GM19351 (cell line): ENCODE data around the gene TMEM132C.

ENCODE experiments used
- ATAC-seq: cut with Tn5 transposase; IDR thresholded peaks from one replicate; pipeline ENCODE4 v1.9.1; 2021; ENCODE audit warnings: mild to moderate bottlenecking, moderate library complexity; ENCODE audit not compliant: unreplicated experiment

TMEM132C gene

GRCh38 chr12:128644664-128645296 is 377.8 kb downstream of the TMEM132C start:
- ATAC-seq: peak; percentile 77

- no peak for ATAC-seq
Measured at GRCh38 chr12:128649902-128650301, 382.9 kb downstream of the TMEM132C start.

GRCh38 chr12:128652136-128652751 is 385.3 kb downstream of the TMEM132C start:
- ATAC-seq: no peak

- ATAC-seq: no peak
Measured at GRCh38 chr12:128654468-128654867, 387.5 kb downstream of the TMEM132C start.

DNA sequence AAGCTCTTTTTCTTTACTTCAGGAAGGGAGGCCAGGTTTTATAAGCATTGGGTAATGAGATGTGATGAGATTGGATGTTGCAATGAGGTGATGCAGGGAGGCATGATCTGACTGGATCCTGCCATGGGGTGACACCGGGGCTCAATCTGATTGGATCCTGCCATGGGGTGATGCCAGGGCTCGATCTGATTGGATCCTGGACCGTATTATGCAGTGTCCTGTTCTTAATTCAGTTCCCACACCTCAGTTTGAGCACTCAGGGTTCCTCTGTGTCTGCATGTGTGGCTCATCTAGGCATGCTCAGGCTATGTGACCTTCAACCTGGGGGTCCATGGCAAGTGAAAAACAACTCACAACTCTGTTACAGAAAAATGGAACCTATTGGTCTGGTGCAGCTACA is 390.4 kb downstream of the TMEM132C start:
- no peak for ATAC-seq

DNA sequence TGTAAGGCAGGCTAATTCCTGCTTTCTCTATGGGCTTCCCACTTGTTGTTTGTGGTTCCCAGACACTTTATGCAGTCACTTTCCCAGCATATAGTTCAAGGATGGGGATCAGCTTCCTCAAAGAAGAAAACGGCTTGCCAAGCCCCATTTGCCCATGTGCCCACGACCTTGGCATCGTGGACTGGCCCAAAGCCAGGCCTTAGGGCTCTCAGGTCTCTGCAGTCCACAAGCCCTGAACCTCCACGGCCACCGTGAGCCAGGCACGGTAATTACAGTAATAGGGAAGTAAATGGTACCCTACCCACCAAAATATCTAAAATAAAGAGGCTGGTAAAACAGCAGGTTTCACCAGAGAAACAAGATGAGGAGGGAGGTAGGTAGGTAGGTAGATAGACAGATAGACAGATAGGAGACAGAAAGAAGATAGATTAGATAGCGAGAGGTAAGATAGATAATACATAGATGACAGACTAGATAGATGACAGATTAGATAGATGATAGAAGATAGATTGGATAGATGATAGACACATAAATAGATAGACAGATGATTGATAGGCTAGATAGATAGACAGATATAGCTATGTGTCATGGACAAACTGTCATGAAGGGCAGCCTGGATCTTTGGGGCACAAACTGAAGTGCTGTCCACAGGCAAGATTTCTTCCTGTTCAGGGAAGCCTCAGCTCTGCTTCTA is 393.7 kb downstream of the TMEM132C start:
- no peak for ATAC-seq

DNA sequence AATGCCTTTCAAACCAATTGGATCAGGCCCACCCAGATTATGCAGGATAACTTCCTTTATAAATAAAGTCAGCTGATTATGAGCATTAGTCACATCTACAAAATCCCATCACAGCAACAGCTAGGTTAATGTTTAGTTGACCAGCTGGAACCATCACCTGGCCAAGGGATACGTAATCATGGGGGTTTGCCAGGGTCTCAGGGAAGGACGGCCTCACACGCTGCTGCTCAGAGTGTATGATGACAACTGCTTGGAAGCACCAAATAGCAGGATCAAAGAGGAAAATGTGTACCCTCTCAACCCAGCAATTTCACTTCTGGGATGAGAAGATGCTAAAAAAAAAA is 394.2 kb downstream of the TMEM132C start:
- ATAC-seq: no peak

DNA sequence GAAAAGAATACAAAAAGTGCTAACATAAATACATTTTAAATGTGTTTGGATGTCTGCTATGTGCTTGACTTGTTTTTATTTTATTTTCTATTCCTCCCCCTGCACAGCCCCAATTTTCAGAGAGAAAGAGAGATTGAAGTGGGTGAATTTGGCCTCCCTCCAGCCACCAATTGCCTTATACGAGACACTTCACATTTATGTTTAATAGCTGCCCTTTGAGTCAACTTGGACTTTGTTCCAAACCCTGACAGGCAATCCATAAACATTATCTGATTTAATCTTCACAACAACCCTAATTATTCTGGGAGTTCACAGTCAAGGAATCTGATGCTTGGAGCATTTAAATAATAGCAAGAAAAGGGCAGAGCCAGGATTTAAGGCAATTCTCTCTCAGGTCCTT is 395.1 kb downstream of the TMEM132C start:
- ATAC-seq: no peak

DNA sequence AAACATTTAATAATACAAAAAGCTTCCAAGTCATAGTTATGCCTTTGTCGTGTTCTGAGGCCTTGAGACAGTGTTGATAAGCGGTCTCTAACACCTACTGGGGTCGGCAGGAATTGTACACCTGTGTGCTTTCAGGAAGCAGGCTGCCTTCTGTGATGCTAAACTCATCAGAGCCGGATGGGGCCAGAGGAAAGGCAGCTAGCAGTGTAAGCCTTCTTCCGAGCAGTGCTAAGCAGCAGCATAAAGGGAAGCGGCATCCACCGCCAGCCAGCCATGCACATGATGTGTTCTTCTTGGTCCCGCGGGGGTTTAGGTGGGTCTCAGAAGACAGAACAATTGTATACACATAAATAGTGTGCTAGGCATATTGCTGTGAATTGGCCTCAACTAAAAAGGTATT is 397.5 kb downstream of the TMEM132C start:
- no peak for ATAC-seq

- no peak for ATAC-seq
Measured at GRCh38 chr12:128667193-128667592, 400.2 kb downstream of the TMEM132C start.

GRCh38 chr12:128671528-128672042 is 404.6 kb downstream of the TMEM132C start:
- ATAC-seq: no peak

GRCh38 chr12:128672428-128672827 is 405.5 kb downstream of the TMEM132C start:
- ATAC-seq: no peak

- ATAC-seq: no peak
Measured at GRCh38 chr12:128672893-128673292, 405.9 kb downstream of the TMEM132C start.

- no peak for ATAC-seq
Measured at GRCh38 chr12:128675576-128675975, 408.6 kb downstream of the TMEM132C start.

GRCh38 chr12:128680555-128680954 is 413.6 kb downstream of the TMEM132C start:
- no peak for ATAC-seq

DNA sequence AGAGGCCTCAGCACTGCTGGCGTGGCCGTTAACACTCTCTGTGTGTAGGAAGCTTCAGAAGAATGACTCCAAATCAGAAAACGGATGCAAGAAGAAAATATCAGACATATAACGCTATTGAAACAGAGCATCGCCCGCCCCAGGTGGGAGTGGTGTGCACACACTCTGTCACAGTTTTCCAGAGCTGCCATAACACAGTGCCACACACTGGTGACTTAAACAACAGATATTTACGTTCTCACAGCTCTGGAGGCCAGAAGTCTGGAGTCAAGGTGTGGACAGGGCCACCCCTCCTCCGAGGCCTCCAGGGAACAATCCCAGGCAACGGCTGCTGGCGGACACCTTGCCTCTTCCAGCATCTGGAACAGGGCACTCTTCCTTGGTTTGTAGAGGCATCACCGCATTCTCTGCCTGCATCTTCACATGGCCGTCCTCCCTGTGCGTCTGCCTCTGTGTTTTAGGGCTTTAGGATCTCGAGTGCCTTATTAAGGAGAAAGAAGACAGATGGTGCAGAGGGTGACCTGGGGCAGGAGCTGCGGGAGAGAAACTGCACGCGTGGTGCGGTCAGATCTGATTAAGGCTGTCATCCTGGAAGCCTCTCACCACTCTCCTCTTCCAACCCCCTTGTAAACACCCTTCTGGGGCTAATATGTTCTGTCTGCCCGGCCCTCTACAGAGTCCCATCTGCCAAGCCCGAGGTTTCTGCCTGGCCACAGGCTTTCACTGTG is 415.7 kb downstream of the TMEM132C start:
- no peak for ATAC-seq

GRCh38 chr12:128684352-128684751 is 417.4 kb downstream of the TMEM132C start:
- ATAC-seq: no peak

GRCh38 chr12:128685903-128686475 is 419.0 kb downstream of the TMEM132C start:
- no peak for ATAC-seq

- ATAC-seq: no peak
Measured at GRCh38 chr12:128687851-128688250, 420.9 kb downstream of the TMEM132C start.

DNA sequence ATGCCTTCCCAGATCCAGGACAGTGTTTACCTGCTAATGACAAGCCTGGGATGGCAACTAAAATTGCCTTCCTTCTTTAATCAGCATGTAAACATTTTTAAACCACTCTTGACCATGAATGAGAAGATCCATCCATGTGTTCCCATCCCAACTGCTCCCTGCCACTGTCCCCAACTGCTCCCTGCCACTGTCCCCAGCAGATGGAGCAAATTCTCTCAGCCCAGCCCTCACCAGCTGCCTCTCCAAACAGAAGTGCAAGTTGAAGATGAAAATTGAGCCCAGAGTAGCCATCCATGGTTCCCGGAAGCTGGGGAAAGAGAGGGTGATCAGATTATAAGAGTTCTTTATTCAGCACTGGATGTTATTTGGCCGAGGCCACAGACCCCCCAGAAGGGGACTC is 423.7 kb downstream of the TMEM132C start:
- ATAC-seq: no peak

DNA sequence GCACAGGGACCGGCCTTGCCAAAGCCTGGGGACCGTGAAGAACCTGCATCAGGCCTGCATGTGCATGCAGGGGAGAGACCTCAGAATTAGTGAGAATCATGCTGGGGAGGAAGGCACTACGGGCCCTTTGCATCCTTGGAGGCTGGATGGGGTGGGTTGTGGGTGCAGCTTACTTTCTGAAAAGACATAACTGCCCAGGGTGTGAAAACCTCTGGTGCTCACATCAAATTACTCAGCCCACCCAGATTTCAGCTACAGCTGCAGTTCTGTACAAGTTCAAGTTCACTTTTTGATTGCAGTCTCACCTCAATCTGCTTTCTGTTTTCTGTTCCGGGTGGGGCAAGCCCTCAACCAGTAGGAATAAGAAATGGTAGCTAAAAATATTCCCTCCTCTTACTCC is 426.1 kb downstream of the TMEM132C start:
- no peak for ATAC-seq
